Activated CD8-positive, alpha-beta memory T cell treated with anti-CD3 and anti-CD28 coated beads for 24 hours (primary cell): ENCODE measurements around the gene MEF2D.

ENCODE experiments used
- DNase-seq: peaks from one replicate; pipeline ENCODE4 v3.0.0-alpha.2; 2020

The MEF2D gene

GRCh38 chr1:156438278-156438987, 62.1 kb downstream of the MEF2D start:
- no peak for DNase-seq

- DNase-seq = no peak
These were observed 63.3 kb downstream of the MEF2D start for GRCh38 chr1:156437037-156437867.

GRCh38 chr1:156436141-156437036, 64.2 kb downstream of the MEF2D start:
- no peak for DNase-seq

GRCh38 chr1:156435545-156436140, 64.9 kb downstream of the MEF2D start:
- no peak for DNase-seq

GRCh38 chr1:156434989-156435544, 65.5 kb downstream of the MEF2D start:
- DNase-seq = no peak

GRCh38 chr1:156433602-156434001, 67.0 kb downstream of the MEF2D start:
- DNase-seq = no peak

- DNase-seq = no peak
These were observed 67.5 kb downstream of the MEF2D start for GRCh38 chr1:156433032-156433431.

- DNase-seq = no peak
These were observed 67.9 kb downstream of the MEF2D start for GRCh38 chr1:156432669-156433018.

GRCh38 chr1:156431769-156432668, 68.6 kb downstream of the MEF2D start:
- no peak for DNase-seq

- DNase-seq = no peak
These were observed 69.2 kb downstream of the MEF2D start for GRCh38 chr1:156431366-156431765.

- no peak for DNase-seq
These were observed 69.7 kb downstream of the MEF2D start for GRCh38 chr1:156430866-156431265.

GRCh38 chr1:156430303-156430702, 70.3 kb downstream of the MEF2D start:
- DNase-seq = no peak

GRCh38 chr1:156429313-156430060, 71.1 kb downstream of the MEF2D start:
- no peak for DNase-seq

- DNase-seq = no peak
These were observed 71.8 kb downstream of the MEF2D start for GRCh38 chr1:156428746-156429288.

GRCh38 chr1:156427957-156428356, 72.6 kb downstream of the MEF2D start:
- no peak for DNase-seq

- DNase-seq = no peak
These were observed 74.6 kb downstream of the MEF2D start for GRCh38 chr1:156425943-156426342.

- DNase-seq = no peak
These were observed 75.7 kb downstream of the MEF2D start for GRCh38 chr1:156424806-156425432.

- no peak for DNase-seq
These were observed 76.9 kb downstream of the MEF2D start for GRCh38 chr1:156423422-156424352.

- no peak for DNase-seq
These were observed 77.9 kb downstream of the MEF2D start for GRCh38 chr1:156422602-156423091.
